HG03097 (cell line): ENCODE results near the gene IFI44.

Experiments
- ATAC-seq: cut with Tn5 transposase; IDR thresholded peaks from one replicate; pipeline ENCODE4 v1.9.1; 2021; ENCODE audit not compliant: unreplicated experiment, low FRiP score

Gene IFI44

GRCh38 chr1:78699813-78700212 is 50.2 kb downstream of the IFI44 start:
- ATAC-seq = no peak

GRCh38 chr1:78702426-78702825 is 52.8 kb downstream of the IFI44 start:
- no peak for ATAC-seq

- no peak for ATAC-seq
These were observed 54.2 kb downstream of the IFI44 start for GRCh38 chr1:78703806-78704205.

- ATAC-seq = no peak
These were observed 62.9 kb downstream of the IFI44 start for GRCh38 chr1:78712467-78713051.

GRCh38 chr1:78713297-78713696 is 63.7 kb downstream of the IFI44 start:
- no peak for ATAC-seq
